Endometrial microvascular endothelial cells (primary cell): Measurements from ENCODE around the gene SMLR1. TPM values are rescaled to one million over a fixed set of nuclear protein-coding genes. Genes with fewer than 3 reads are reported as not detected.
"Not testable (repeated sequence)": the region's sequence is repeated elsewhere in the genome, so short reads cannot be mapped to it uniquely, and the experiment has no call there.

Source experiments
- in situ Hi-C: cut with HindIII; loops from 2 replicates; pipeline ENCODE4 v1.10.0; 2017; ENCODE audit warnings: low sequenced_read_pairs, low pct_unique_long_range_greater_than_20kb; ENCODE audit errors: inconsistent ontology term
- total RNA-seq: library from RNA; depleted of rRNA; stranded (reverse); fragments of >200 nt; gene quantifications from one replicate; pipeline ENCODE4 v1.2.3, GENCODE V29; 2015; ENCODE audit errors: inconsistent ontology term

SMLR1 gene
- total RNA-seq: not detected

- in situ Hi-C loops: no loop called here
These were observed at the start of gene SMLR1 for GRCh38 chr6:130827247-130828149. TSS of gene SMLR1 (plus strand) at chr6:130827406. CDS start at chr6:130827414, 8 bp downstream.

DNA sequence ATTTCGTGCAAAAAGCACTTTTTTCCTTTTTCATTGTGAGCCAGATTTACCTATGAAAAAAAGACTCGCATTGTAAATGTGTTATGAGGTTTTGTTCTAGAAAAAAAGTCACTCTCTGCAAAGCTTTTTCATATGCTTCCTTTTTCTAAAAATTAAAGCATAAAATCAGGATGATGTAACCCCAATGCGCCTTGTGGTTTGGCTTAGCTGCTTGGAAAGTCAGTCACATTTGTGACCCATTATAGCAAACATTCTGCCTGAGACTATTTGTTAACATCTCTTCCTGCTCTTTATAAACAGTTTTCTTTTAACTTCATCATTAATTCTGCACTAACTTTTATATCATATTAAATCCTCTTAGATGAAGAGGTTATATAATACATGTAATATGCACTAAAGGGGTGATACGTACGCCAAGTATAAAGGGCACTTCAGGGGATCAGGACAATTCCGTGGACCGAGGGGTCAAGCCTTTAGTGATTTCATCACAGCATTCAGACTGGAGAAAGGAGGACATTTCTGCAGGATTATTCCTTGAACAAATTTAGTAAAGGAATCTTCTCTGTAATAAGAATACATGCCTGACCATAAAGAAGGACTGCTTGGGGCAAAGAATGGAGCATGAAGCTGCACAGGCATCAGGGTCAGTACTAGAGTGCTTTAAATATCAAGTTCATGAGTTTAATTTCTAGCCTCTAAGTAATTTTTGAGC lies 48.1 kb upstream of the SMLR1 start:
- in situ Hi-C loops: no loop called here

- in situ Hi-C loops: no loop called here
These were observed 47.6 kb upstream of the SMLR1 start for GRCh38 chr6:130779658-130780033.

DNA sequence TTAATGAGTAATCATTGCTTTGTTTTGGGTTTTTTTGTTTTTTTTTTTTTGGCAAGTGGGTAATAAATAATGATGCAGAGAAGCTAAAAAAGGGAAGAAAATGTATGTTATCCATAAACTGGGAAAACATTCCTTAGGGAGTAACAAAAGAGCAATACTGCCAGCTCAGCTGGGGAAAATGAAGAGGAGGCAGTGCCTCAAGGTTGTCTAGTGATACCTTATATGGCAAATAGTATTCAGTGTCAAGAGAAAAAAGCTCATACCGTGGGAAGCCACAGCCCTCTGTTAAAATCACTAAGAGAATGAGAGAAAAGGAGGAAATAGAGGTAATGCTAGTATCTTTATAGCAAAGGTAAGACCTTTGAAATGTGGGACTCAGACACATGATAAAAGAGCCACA lies 47.1 kb upstream of the SMLR1 start:
- in situ Hi-C loops: no loop called here

GRCh38 chr6:130781557-130781956 lies 45.6 kb upstream of the SMLR1 start:
- in situ Hi-C loops: no loop called here

- in situ Hi-C loops: no loop called here
These were observed 43.6 kb upstream of the SMLR1 start for GRCh38 chr6:130783416-130784107.

DNA sequence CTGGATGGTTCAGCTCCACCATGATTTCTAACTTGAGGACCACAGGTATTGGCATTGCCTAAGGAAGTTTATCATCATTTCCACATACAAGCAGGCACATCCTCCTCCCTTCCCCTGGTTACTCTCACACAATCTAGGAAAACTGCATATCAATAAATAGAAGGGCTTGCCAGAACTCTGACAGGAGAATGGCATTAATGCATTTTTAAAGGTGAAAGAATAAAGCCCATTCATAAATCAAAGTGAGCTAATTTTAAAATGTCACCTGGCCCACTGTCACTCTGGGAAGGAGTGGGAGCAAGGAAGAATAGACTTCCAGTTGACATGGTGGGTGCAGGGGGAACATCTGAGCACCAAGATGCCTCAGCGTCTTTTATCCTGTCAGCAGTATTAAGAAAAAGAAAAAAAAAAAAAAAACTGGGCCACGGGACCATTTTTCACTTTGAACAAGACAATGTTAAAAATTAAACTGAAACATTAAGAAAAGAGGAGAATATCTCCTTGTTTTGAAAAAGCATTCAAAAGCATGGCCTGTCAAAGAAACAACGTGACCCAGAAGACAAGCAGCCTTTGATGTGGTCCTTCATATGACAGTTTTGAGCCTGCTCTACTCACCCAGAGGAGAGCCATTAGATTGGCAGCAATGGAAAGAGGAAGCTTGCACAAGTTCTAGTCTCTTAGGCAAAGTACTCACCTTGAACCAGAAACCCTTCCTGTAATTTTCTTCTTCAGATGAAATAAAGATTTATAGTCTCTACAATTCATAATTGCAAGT lies 39.3 kb upstream of the SMLR1 start:
- in situ Hi-C loops: no loop called here

GRCh38 chr6:130788954-130789353 lies 38.3 kb upstream of the SMLR1 start:
- in situ Hi-C loops: no loop called here

DNA sequence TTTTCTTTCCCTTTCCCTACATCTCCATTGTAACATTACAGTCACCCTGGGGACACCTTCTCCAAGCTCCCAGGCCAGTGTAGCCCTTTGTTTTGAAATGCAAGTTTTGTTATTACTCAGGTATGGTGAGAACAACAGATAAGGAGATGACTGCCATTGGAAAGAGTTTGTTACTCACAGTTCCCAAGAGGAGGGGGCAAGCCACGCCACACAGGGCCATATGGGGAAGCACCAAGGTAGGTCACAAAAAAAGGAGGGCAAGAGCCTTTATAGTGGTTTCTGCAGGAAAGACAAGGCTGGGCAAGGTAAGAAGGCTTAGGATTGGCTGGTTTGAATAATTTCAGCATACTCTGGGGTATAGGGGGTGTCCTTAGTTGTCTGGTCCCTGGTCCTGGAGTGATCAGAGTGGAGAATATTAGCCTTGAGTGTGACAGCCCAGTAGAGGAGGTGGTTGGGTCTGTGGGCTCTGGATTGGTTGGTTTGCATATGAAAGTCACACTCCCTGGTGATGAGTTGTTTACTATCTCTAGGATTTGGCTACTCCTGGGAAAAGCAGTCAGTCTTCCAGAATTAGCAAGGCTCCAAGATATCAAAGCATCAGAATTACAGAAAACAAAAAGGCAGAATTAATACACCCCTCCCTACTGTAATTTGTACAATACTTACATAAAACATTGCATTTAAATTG lies 33.1 kb upstream of the SMLR1 start:
- in situ Hi-C loops: no loop called here

GRCh38 chr6:130794738-130795137 lies 32.5 kb upstream of the SMLR1 start:
- in situ Hi-C loops: no loop called here

- in situ Hi-C loops: no loop called here
These were observed 30.8 kb upstream of the SMLR1 start for GRCh38 chr6:130796313-130796905.

- in situ Hi-C loops: no loop called here
These were observed 30.1 kb upstream of the SMLR1 start for GRCh38 chr6:130797061-130797460.

GRCh38 chr6:130801368-130801767 lies 25.8 kb upstream of the SMLR1 start:
- in situ Hi-C loops: not testable (repeated sequence)

DNA sequence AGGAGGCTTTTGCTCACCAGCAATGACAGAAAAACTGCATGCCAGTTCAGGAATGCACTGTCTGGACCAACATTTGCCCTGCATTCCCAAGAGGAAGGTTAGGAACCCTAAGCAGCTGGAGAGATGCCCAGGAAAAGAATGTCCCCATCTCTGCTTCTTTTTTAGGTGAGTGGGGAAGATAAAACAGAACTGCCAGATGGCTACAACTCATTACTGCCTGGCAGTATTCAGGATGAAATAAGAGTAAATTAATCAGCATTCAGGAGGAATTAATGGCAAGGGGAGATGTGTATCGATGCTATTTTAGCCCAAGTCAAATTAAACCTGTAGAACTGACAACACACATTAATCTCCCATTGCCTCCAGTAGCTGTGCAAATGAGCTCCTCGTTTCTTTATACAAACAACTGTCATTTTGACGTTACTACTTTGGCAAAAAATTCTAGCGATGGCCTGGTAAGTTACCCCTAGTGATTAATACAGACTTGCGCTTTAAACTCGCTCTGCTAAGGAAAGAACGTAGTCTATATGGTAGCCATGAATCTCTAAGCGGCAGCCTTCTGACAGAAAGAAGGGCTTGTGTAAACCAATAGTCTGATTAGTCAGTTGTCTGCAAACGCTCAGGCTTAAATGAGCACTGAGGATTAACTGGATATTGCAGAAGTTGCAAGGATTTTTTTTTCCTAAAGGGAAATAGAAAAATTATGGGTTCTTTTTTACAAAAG lies 16.7 kb upstream of the SMLR1 start:
- in situ Hi-C loops: no loop called here

DNA sequence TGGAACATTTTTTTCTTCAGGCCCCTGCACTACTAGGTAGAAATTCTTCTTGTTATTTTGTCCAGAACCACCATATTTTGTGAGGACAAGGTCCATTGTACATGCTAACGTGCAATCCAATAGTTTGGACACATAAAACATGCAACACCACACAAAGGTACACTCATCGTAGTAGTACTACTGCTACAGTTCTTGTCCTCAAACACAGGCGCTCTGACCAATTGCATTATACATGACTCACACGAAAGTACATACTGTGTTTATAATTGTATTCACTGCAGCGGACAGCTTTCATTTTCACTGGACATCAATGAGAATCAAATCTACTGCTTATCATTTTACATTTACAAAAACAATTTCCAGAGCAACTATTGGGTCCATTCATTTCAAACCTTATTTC lies 15.3 kb upstream of the SMLR1 start:
- in situ Hi-C loops: no loop called here

- in situ Hi-C loops: no loop called here
These were observed 12.7 kb upstream of the SMLR1 start for GRCh38 chr6:130814506-130814905.
